ENCODE data around the gene KRTAP5-4.

DNA sequence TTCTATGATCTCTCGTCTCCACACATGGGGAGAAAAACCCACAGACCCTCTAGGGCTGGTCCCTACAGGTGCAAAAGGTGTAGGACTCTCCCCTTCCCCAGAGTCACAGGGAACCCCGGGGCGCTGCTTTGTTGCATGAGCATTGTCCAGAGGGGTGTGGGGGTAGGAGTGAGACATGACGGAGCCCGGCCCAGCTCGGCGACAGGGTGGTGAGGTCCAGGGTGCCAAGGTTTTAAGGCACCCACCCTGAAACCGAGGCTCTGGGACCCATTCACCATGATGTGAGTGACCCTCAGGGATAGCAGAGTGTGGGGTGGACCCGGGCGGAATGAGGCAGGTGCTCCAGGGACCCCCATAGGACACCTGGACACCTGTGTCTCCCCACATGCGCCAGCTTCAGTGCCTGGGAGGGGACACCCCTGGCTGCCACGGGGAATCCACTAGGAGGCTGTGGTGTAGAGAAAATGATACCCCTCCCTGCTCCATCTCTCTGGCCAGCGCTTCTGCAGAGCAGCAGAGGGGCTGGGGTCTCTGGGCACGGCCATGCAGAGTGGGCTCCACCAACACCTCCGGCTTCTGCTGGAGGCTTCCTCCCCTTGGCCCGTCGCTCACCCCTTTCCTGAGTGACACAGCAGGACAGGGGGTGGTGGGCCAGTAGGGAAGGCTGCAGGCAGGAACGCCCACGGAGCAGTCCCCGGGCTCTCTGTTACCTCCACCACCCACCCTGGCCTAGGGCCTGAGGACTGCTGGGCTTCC, 22.8 kb upstream of the KRTAP5-4 start:
- TF ChIP-seq, protein P1, sequence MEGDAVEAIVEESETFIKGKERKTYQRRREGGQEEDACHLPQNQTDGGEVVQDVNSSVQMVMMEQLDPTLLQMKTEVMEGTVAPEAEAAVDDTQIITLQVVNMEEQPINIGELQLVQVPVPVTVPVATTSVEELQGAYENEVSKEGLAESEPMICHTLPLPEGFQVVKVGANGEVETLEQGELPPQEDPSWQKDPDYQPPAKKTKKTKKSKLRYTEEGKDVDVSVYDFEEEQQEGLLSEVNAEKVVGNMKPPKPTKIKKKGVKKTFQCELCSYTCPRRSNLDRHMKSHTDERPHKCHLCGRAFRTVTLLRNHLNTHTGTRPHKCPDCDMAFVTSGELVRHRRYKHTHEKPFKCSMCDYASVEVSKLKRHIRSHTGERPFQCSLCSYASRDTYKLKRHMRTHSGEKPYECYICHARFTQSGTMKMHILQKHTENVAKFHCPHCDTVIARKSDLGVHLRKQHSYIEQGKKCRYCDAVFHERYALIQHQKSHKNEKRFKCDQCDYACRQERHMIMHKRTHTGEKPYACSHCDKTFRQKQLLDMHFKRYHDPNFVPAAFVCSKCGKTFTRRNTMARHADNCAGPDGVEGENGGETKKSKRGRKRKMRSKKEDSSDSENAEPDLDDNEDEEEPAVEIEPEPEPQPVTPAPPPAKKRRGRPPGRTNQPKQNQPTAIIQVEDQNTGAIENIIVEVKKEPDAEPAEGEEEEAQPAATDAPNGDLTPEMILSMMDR (IDR thresholded peaks at IDR 0.05 in 8 of 11, conservative IDR thresholded peaks at IDR 0.05 in 3 of 11), result no peak
- TF ChIP-seq POLR2A (IDR thresholded peaks at IDR 0.05) (no peak), POLR2AphosphoS5 (IDR thresholded peaks at IDR 0.05) (no peak)

All from spleen (tissue), 7 donors.